Stimulated activated CD4-positive, alpha-beta T cell treated with anti-CD3 and anti-CD28 coated beads, Interleukin-15, amount 100 ng/mL, for 48 hours (primary cell): Measurements from ENCODE around the gene OTUD1.

ENCODE experiments used
- DNase-seq, 2 donors: peaks; one replicate each; pipeline ENCODE4 v3.0.0-alpha.2; 2020; ENCODE audit warnings: low read depth in 2 of 2

The OTUD1 gene

GRCh38 chr10:23469596-23470237 lies 30.8 kb downstream of the OTUD1 start:
- DNase-seq: no peak

- no peak for DNase-seq
These were observed 33.3 kb downstream of the OTUD1 start for GRCh38 chr10:23472181-23472580.

- DNase-seq: no peak
These were observed 35.2 kb downstream of the OTUD1 start for GRCh38 chr10:23474081-23474480.

- DNase-seq: no peak
These were observed 35.8 kb downstream of the OTUD1 start for GRCh38 chr10:23474626-23475025.

GRCh38 chr10:23478570-23478969 lies 39.7 kb downstream of the OTUD1 start:
- no peak for DNase-seq

- no peak for DNase-seq
These were observed 41.1 kb downstream of the OTUD1 start for GRCh38 chr10:23479798-23480473.

GRCh38 chr10:23481363-23481961 lies 42.6 kb downstream of the OTUD1 start:
- DNase-seq: no peak

GRCh38 chr10:23490115-23490514 lies 51.2 kb downstream of the OTUD1 start:
- DNase-seq: no peak
